Heart left ventricle (tissue), 16 donors: ENCODE measurements around the gene NTF3. TPM values are rescaled to one million over a fixed set of nuclear protein-coding genes. Genes with fewer than 3 reads are reported as not detected.

ENCODE experiments used
- ATAC-seq, 4 donors: fragments of 200-7000 bp; cut with Tn5 transposase; one replicate each; pipeline ENCODE4 v1.9.1; 2020 to 2022; ENCODE audit warnings: moderate library complexity in 4 of 4, mild to moderate bottlenecking in 3 of 4, moderate number of reproducible peaks in 1 of 4
- DNase-seq, 5 donors: peaks; one replicate each; pipeline ENCODE4 v3.0.0-alpha.2; 2020
- H3K27ac ChIP-seq, 12 donors: fragments of 200-600 bp; sonication (generic) in 4 of 12; one replicate each; pipeline versions ENCODE4 v1.5.0 to v1.8.0; 2016 to 2022; ENCODE audit warnings: mild to moderate bottlenecking in 2 of 12
- H3K27me3 ChIP-seq, 9 donors: fragments of 200-600 bp; sonication (generic) in 2 of 9; one replicate each; pipeline versions ENCODE4 v1.5.1 to v1.8.0; 2016 to 2022; ENCODE audit warnings: mild to moderate bottlenecking in 3 of 9
- H3K36me3 ChIP-seq, 9 donors: fragments of 200-600 bp; sonication (generic) in 2 of 9; one replicate each; pipeline versions ENCODE4 v1.5.0 to v1.8.0; 2018 to 2022; ENCODE audit warnings: mild to moderate bottlenecking in 2 of 9
- H3K4me1 ChIP-seq, 12 donors: fragments of 200-600 bp; sonication (generic) in 4 of 12; one replicate each; pipeline versions ENCODE4 v1.5.0 to v1.8.0; 2016 to 2022; ENCODE audit warnings: mild to moderate bottlenecking in 3 of 12
- H3K4me3 ChIP-seq, 12 donors: fragments of 200-600 bp; sonication (generic) in 4 of 12; one replicate each; pipeline versions ENCODE4 v1.5.0 to v1.8.0; 2017 to 2022; ENCODE audit warnings: mild to moderate bottlenecking in 9 of 12, moderate library complexity in 4 of 12
- H3K9me3 ChIP-seq, 12 donors: fragments of 200-600 bp; sonication (generic) in 4 of 12; one replicate each; pipeline versions ENCODE4 v1.5.0 to v1.8.0; 2016 to 2022; ENCODE audit warnings: mild to moderate bottlenecking in 1 of 12
- POLR2A ChIP-seq, 2 donors: fragments of 450-650 bp; IDR thresholded peaks; one replicate each; pipeline ENCODE4 v1.6.1; 2017; ENCODE audit warnings: antibody characterized with exemption in 2 of 2, mild to moderate bottlenecking in 2 of 2, moderate library complexity in 2 of 2
- WGBS, 4 donors: extraction: QIAGEN DNeasy Blood & Tissue Kit in 2 of 4; methylation state at CpG; one replicate each; pipeline versions ENCODE4 v1.1.5 to v1.1.7; 2013 to 2018; 5-methylcytosine and 5-hydroxymethylcytosine counted together
- intact Hi-C, 10 donors: fragments of 100-400 bp; cut with DNase I; formaldehyde crosslinking; loops; one replicate each; pipeline versions ENCODE4 v1.11.1 to v1.14.2; 2022
- polyA plus RNA-seq, 2 donors: library from polyadenylated mRNA; stranded (reverse); fragments of 200-250 nt; gene quantifications; one replicate each; pipeline ENCODE4 v1.2.3, GENCODE V29; 2013
- total RNA-seq, 9 donors: library from RNA; depleted of rRNA in 2 of 9; stranded (reverse); fragments of >200 nt in 2 of 9; fragmentation: NEBNext Ultra II Directional in 3 of 9; extraction: Animal tissue kit (Norgen Biotek cat#: 25700) in 3 of 9; gene quantifications; one replicate each; pipeline versions ENCODE4 v1.1.0 to v1.2.4, GENCODE V29; 2016 to 2023
- TF ChIP-seq, protein P1 (sequence below), 12 donors: fragments of 200-600 bp; sonication (generic) in 4 of 12; IDR thresholded peaks; one replicate each; pipeline versions ENCODE4 v1.5.0 to v1.8.0; 2018 to 2022; ENCODE audit warnings: antibody characterized with exemption in 12 of 12, mild to moderate bottlenecking in 5 of 12
- donor health status: ischemic (EF 13 %, LVEDD 7.1; RV severe dilation, severe dysfunction).
- donor health status: healthy with polysubstance abuse.
- donor health status: DM: no; HTN: yes; CAD: no.
- donor health status: DM: no; HTN: no; CAD: no.
- donor health status: ischemic (EF 25% LVEDD 6.9; RV normal size, moderate dysfunction).
- donor health status: ischemic (EF 25% LVEDD 5.7; RV mildly dilated, moderate dysfunction).
- donor health status: healthy.
- donor health status: DM: yes; HTN: yes; CAD: no.
- donor health status: ischemic (EF 35%, LVEDD 5.7; RV mildly dilated, moderate dysfunction).
- donor health status: nonischemic (EF 11% LVEDD 7.7; RV severe dilation, severe dysfunction).
- donor health status: DM: yes; HTN: yes; CAD: no.
- donor health status: PGD.
- donor health status: ischemic (EF 29% LVEDD 5.4; RV normal size, mild dysfunction).
- donor health status: nonischemic (EF 23%, LVEDD 6.1; RV moderate dilation, normal function).

Gene NTF3
- total and polyA plus RNA-seq, 11 donors, result 0.26 to 1.7 (median 0.63) TPM

DNA sequence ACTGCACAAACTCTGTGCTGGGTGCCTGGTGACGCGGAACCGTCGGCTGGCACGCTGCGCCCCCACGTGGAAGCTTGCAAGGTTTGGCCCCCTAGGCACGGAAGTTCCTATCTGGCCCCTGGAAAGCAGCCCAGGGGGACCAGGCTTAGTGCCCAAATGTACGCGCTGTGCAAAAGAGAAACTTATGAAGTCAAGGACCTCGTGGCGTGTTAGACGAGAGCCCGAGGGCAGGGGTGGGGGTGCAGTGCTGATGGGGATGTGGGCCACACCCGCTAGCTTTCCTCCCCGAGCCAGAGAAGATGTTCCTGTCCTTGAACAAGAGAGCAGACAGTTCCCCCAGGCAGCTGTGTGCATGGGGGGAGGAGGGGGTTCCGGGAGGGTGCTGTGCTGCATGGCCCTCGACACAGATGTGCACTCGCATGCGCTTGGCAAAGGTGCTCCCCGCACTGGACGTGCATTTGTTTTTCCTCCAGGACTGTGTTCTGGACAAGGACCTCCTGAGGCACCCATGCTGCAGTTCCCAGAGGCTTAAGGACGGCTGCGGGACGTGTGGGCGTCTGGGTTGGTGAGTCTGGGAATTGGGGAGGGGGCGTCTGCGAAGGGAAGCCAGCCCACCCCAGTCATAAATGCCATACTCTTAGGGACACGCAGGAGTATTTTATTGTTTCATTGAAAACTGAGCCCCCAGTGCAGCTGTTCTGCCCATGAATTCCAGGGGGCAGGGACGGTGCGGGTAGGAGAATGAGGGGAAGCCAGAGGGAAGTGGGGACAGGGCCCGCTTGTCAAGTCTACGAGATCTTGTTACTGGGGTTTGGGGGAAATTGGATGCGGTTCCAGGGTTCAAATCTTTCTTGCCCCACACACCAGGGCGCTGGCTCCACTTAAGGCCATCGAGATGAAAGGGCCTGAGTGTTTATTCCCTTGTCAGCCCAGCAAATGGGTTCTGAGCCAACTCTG is 80.0 kb downstream of the NTF3 start:
- Histone ChIP-seq H3K27me3 (peaks cover 0 to 8% (median 0%) of the 10 kb centered on the region in 9 donors), H3K4me1 (peaks cover 0 to 23% (median 11%) of the 10 kb centered on the region in 12 donors), H3K9me3 (no peaks in the 10 kb centered on the region), H3K36me3 (no peaks in the 10 kb centered on the region), H3K27ac (no peak overlapping the region), H3K4me3 (peak overlapping the region in 2 of 12 donors; percentile 8 to 22)
- ATAC-seq, result peak; percentile 20 to 58 (median 36)
- intact Hi-C loops, result loop anchor here in 4 of 10 donors (2.0 to 10.0 kb wide), 4 partner anchors 75 to 87 kb away; no protein-coding TSS in a partner anchor
- TF ChIP-seq, protein P1, sequence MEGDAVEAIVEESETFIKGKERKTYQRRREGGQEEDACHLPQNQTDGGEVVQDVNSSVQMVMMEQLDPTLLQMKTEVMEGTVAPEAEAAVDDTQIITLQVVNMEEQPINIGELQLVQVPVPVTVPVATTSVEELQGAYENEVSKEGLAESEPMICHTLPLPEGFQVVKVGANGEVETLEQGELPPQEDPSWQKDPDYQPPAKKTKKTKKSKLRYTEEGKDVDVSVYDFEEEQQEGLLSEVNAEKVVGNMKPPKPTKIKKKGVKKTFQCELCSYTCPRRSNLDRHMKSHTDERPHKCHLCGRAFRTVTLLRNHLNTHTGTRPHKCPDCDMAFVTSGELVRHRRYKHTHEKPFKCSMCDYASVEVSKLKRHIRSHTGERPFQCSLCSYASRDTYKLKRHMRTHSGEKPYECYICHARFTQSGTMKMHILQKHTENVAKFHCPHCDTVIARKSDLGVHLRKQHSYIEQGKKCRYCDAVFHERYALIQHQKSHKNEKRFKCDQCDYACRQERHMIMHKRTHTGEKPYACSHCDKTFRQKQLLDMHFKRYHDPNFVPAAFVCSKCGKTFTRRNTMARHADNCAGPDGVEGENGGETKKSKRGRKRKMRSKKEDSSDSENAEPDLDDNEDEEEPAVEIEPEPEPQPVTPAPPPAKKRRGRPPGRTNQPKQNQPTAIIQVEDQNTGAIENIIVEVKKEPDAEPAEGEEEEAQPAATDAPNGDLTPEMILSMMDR (IDR thresholded peaks at IDR 0.05), result peak; percentile 23 to 61 (median 46)
- no peak for TF ChIP-seq POLR2A (IDR thresholded peaks at IDR 0.05)
- peak in 2 of 5 donors; percentile 31 to 35 for DNase-seq
- 44 to 63% (median 50%) methylated on average over 36 of the region's 36 CpGs for WGBS, 4 donors

DNA sequence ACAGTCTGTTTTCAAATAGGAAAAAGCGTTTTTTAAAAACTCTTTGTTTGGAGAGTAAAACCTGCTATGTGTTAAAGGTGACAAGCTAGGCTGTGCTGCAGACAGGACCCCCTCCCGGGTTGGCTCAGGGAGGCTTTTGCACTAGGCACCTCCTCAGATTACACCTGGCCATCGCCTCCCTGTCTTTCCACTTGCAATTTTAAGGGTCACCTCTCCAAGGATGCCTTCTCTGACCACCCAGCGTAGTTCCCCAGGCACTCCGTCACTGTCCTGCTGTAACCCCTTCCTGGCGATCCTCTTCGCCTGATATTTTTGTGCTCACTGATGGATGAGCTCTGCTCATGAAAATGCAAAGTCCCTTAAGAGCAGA is 80.7 kb downstream of the NTF3 start:
- Histone ChIP-seq H3K27ac (no peak overlapping the region), H3K9me3 (no peaks in the 10 kb centered on the region), H3K27me3 (peaks cover 0 to 8% (median 0%) of the 10 kb centered on the region in 9 donors), H3K4me1 (peaks cover 0 to 16% (median 7%) of the 10 kb centered on the region in 12 donors), H3K36me3 (no peaks in the 10 kb centered on the region), H3K4me3 (no peak overlapping the region)
- DNase-seq (no peak), ATAC-seq (no peak)
- intact Hi-C loops, result loop anchor here in 2 of 10 donors (5.0 to 10.0 kb wide), 2 partner anchors 85 to 88 kb away; no protein-coding TSS in a partner anchor
- TF ChIP-seq, protein P1 (IDR thresholded peaks at IDR 0.05), result no peak
- TF ChIP-seq POLR2A (IDR thresholded peaks at IDR 0.05), result no peak
- 80 to 87% (median 84%) methylated on average over 7 of the region's 7 CpGs for WGBS, 4 donors

DNA sequence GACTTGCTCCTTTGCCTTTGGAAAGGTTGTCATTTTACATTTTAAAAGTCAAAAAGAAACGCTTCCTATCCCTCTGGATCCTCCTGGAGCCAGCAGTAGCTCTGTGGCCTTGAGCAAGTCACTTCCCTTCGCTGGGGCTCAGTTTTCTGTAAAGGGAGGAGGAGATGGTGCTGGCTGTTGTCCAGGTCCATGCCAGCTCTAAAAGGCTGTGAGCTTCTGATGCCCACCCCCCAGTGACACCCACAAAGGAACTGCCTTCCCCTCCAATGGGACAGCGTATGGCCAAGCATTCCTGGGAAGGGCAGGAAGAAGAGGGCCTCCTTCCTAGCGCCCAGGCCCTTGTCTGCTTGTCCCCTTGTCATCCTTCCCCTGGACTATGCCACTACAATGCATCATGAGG is 81.5 kb downstream of the NTF3 start:
- H3K9me3 ChIP-seq, result no peaks in the 10 kb centered on the region
- no peak for TF ChIP-seq POLR2A (IDR thresholded peaks at IDR 0.05)
- TF ChIP-seq, protein P1 (IDR thresholded peaks at IDR 0.05), result no peak
- H3K27me3 ChIP-seq, result peaks cover 0 to 8% (median 0%) of the 10 kb centered on the region in 9 donors
- no peak overlapping the region for H3K4me3 ChIP-seq
- ATAC-seq (no peak), DNase-seq (no peak)
- peaks cover 0 to 16% (median 6%) of the 10 kb centered on the region in 12 donors for H3K4me1 ChIP-seq
- intact Hi-C loops, result loop anchor here in 2 of 10 donors (5.0 to 10.0 kb wide), 2 partner anchors 86 to 89 kb away; no protein-coding TSS in a partner anchor
- H3K27ac ChIP-seq, result no peak overlapping the region
- no peaks in the 10 kb centered on the region for H3K36me3 ChIP-seq
- WGBS, 4 donors, result 88 to 99% (median 95%) methylated on average over 4 of the region's 4 CpGs

DNA sequence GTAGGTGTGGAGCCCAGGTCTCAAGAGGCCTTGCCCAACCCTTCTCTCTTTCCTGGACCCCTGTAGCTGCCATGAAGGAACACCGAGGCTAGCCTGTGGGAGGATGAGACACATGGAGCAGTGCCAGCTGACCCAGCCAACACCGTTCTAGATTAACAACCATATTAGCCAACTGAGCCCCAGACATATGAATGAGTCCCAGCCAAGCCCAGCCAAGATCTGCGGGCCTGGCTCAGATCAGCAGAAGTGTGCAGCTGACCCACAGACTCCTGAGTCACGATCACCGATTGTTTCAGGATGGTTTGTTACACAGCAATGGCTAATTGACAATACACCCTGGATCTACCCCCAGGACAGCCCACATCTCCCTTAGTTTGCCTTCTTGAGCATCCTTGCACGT is 82.1 kb downstream of the NTF3 start:
- TF ChIP-seq POLR2A (IDR thresholded peaks at IDR 0.05), result no peak
- TF ChIP-seq, protein P1 (IDR thresholded peaks at IDR 0.05), result no peak
- ATAC-seq (no peak), DNase-seq (no peak)
- intact Hi-C loops, result loop anchor here in 2 of 10 donors (5.0 to 10.0 kb wide), 2 partner anchors 87 to 89 kb away; no protein-coding TSS in a partner anchor
- H3K27ac ChIP-seq, result no peak overlapping the region
- peaks cover 0 to 16% (median 6%) of the 10 kb centered on the region in 12 donors for H3K4me1 ChIP-seq
- WGBS, 4 donors, result 78 to 95% (median 81%) methylated on average over 4 to 6 of the region's 6 CpGs
- no peaks in the 10 kb centered on the region for H3K36me3 ChIP-seq
- H3K4me3 ChIP-seq, result no peak overlapping the region
- peaks cover 0 to 8% (median 0%) of the 10 kb centered on the region in 9 donors for H3K27me3 ChIP-seq
- H3K9me3 ChIP-seq, result no peaks in the 10 kb centered on the region
